Ishikawa (cell line): ENCODE data around the gene GALNT7.

ENCODE experiments used
- CEBPB ChIP-seq: IDR thresholded peaks from 2 replicates; pipeline ENCODE4 v1.6.1; 2012
- CREB1 ChIP-seq: IDR thresholded peaks from 2 replicates; pipeline ENCODE4 v1.6.1; 2012; ENCODE audit warnings: low read depth
- EP300 ChIP-seq: IDR thresholded peaks from 2 replicates; pipeline ENCODE4 v1.6.1; 2012; ENCODE audit warnings: borderline replicate concordance
- RAD21 ChIP-seq: IDR thresholded peaks from 2 replicates; pipeline ENCODE4 v1.6.1; 2012; ENCODE audit warnings: low read depth
- TAF1 ChIP-seq: IDR thresholded peaks from 2 replicates; pipeline ENCODE4 v1.6.1; 2012; ENCODE audit warnings: low read depth, mild to moderate bottlenecking
- TCF12 ChIP-seq: IDR thresholded peaks from 2 replicates; pipeline ENCODE4 v1.6.1; 2012; ENCODE audit warnings: low read depth
- ZBTB7A ChIP-seq: IDR thresholded peaks from 2 replicates; pipeline ENCODE4 v1.6.1; 2012; ENCODE audit warnings: low read depth
- TF ChIP-seq, protein P1 (sequence below): IDR thresholded peaks from 2 replicates; pipeline ENCODE4 v1.6.1; 2012

DNA sequence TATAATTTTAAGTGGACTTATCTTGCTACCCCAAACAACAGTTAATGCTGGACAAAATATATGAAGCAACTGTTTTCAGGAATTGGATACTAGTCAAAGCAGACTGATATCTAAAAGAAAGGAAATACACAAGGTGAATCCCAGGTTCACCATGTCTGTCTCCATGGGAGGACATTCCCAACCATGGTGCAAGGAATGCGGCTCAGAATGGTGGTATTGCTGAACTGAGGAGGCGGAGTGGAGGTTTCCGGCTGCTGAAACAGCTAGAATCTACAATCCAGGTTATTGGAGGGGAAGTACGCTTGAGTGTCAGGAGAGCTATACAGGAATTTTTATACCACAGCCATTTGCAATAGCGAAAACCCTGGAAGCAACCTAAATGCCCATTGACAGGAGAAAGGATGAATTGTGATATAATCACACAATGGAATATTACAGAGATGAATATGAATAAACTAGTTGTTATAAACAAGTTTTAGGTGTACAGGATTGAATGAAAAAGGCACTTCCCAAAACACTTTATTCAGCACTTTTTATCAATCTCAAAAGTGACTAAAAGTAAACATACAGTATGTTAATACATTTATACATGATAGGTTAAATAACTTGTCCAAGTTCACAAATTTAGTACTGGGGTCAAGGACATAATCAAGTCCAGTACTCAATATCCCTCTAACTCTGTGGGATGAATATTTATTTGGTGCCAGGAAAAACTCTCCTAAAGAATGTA, 156.6 kb downstream of the GALNT7 start:
- TF ChIP-seq, protein P1, sequence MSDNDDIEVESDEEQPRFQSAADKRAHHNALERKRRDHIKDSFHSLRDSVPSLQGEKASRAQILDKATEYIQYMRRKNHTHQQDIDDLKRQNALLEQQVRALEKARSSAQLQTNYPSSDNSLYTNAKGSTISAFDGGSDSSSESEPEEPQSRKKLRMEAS = no peak
- TF ChIP-seq TAF1 = no peak
- no peak for TF ChIP-seq RAD21
- TF ChIP-seq TCF12 = no peak
- no peak for TF ChIP-seq ZBTB7A
- TF ChIP-seq CEBPB = no peak
- TF ChIP-seq EP300 = no peak
- TF ChIP-seq CREB1 = no peak
